Stimulated activated CD4-positive, alpha-beta T cell treated with anti-CD3 and anti-CD28 coated beads, Interleukin-12 subunit alpha, Interleukin-12 subunit beta, amount 100 ng/mL, for 48 hours (primary cell): ENCODE measurements around the gene SPIN2A.
"Not testable (repeated sequence)": the region's sequence is repeated elsewhere in the genome, so short reads cannot be mapped to it uniquely, and the experiment has no call there.

Experiments used
- DNase-seq, 3 donors: peaks; one replicate each; pipeline ENCODE4 v3.0.0-alpha.2; 2020; ENCODE audit warnings: low read depth in 2 of 3, low spot score in 1 of 3

Gene SPIN2A

DNA sequence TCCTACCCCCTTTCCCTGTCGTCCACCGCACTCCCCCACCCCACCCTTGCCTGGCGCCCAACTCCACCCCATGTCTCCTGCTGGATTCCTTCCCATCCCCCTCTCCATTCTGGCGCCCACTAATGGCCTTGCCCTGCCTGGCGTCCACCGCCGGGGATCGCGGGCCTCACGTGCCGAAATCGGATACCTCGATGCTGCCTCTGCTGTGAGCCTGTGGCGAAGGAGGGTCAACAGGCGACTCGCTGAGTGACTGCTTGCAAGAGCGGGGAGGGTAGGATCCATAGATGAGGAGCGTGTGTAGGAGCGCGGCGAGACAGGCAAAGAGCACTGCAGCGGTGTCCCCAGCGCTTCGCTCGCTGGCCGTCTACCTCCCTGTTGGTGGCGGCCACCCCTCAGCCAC, at the start of gene SPIN2A:
Gene SPIN2A (minus strand): TSS at position 325 of the 400 bp plus-strand sequence. CDS start 800 bp downstream, outside the sequence.
- not testable (repeated sequence) for DNase-seq

DNA sequence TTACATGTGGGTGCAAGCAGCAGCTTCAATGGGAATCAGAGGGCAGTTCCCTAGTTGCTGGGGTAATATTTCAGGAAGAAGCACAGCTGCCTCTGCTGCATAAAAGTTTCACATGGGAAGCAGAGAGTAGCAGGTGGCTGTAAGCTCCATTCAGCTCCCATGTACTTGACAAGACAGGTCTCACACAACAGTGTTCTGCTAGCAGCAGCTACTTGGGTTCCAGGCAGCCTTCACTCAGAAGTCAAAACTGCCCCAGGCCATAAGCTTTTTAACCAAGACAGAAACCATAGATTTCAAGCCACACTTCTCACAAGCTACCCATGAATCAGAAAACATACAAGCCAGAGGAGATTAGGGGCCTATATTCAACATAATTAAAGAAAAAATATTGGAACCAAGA, 41.4 kb upstream of the SPIN2A start:
- no peak for DNase-seq

DNA sequence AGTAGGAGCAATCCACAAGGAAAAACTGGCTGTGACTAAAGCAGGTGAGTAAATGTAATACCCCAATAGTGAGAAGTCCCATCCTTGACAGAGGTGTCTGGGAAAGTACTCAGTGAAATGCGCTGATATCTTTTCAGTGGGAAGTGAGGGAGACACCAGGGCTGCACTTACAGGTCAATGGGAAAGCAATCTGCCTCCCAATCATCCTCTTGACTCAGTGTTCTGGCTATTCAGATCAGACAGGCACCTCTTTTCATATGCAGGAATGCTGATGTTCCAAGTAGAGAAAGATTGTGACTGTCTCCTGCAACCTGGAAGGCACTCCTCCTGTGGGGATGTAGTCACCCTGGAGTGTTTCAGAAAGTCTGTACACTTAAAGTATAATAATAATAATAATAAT, 39.9 kb upstream of the SPIN2A start:
- no peak for DNase-seq

DNA sequence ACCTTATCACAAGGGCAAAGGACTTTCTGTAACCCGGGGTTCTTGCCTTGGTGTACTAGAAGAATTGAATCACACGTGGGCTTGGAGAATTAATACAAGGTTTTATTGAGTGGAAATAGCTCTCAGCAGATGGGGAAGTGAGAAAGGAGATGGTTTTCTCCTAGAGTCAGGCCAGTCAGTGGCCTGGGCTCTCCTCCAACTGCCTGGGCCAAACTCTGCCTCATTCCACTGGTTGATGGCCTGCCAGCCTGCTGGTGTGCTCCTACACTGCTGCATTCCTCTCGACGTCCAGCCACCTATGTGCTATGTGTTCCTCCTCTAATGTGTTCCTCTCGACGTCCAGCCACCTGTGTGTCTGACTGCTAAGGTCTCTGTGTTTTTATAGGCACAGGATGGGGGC, 35.3 kb upstream of the SPIN2A start:
- no peak for DNase-seq

DNA sequence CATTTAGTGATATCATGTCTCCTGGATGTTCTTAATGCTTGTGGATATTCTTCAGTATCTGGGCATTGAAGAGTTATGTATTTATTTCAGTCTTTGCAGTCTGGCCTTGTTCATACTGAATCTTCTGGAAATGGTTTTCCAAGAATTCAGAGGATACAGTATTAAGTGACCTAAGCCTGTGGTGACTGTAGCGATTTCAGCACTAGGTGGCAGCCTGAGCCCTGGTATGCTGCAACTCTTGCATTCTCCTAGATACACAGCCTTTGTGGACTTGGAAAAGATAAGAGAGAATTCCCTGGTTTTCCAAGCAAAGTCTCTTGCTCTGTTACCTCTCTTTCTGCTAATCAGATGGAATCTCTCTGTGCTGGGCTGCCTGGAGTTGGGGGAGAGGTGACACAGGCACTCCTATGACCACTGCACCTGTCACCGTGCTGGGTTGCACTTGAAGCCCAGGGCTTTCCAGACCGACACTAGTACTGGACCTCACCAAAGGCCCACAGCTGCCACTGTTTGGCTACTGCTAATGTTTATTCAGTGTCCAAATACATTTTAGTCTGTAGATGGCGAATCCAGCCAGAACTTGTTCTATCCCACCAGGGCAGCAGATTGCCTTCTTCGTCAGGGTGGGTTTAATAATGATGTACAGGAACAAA, 19.3 kb upstream of the SPIN2A start:
- DNase-seq: no peak

DNA sequence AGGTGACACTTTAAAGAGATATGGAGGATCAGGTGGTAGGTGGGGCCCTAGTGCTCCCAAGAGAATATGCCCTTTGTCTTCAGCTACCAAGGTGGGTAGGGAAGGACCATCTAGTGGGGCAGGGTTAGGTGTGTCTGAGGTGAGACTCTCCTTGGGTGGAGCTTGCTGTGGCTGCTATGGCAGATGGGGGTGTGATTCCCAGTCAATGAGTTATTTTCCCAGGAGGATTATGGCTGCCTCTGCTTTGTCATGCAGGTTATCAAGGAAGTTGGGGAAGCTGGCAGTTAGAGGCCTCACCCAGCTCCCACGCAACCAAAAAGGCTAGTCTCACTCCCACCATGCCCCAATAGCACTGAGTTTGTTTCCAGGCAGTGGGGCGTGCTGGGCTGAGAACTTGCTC, 18.0 kb upstream of the SPIN2A start:
- DNase-seq: no peak

DNA sequence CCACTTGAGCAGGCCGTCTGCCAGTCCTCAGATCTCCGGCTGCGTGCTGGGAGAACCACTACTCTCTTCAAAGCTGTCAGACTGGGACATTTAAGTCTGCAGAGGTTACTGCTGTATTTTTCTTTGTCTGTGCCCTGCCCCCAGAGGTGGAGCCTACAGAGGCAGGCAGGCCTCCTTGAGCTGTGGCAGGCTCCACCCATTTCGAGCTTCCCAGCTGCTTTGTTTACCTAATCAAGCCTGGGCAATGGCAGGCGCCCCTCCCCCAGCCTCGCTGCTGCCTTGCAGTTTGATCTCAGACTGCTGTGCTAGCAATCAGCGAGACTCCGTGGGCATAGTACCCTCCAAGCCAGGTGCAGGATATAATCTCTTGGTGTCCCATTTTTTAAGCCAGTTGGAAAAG, 15.0 kb upstream of the SPIN2A start:
- not testable (repeated sequence) for DNase-seq

DNA sequence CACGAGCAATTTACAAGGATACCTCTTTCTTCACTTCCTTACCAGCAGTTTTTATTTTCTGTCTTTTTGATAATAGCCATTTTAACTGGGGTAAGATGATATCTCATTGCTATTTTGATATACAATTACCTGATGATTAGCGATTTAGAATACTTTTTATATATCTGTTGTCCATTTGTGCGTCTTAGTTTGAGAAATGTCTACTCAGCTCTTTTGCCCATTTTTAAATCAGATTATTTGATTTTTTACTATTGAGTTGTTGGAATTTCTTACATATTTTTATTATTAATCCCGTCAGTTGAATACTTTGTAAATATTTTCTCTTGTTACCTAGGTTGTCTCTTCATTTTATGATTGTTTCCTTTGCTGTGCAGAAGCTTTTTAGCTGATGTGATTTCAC, 1.5 kb upstream of the SPIN2A start:
- DNase-seq: no peak

DNA sequence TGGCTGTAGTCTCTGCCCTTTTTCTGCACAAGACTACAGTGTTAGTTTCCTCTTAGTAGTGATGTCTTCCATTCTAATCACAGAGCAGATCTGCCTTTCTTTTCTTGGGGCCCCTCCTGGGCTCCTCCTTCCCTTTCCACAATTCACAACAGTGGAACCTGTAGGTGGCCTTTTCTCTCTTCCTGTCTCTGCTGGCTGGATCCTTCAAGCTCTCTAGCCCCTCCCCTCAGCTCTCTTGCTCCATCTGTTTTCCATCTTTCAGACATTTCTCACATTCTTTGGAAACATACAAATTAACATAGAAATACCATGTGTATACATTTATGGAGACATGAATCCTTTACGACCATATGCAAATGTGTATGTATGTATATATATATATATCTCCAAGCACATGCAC, 304 bp upstream of the SPIN2A start:
- DNase-seq: no peak

DNA sequence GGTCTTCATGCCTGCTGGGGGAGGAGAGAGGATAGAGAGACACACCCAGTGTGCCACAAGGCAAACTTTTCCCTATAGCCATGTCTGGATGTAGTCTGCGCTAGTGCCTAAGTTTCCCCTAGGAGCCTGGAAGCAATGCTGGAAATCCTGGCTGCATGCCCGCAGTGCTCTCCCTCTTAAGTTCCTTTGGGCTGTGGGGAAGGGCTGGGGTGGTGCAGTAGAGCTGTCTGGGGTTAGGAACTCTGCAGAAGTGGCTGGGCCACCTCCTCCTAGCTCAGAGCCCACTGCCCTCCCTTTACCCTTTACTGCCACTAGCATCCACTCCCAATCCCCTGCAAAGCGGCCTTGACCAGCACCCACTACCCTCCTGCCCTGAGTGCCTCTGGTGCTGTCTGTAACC, 608 bp downstream of the SPIN2A start:
- DNase-seq: not testable (repeated sequence)

DNA sequence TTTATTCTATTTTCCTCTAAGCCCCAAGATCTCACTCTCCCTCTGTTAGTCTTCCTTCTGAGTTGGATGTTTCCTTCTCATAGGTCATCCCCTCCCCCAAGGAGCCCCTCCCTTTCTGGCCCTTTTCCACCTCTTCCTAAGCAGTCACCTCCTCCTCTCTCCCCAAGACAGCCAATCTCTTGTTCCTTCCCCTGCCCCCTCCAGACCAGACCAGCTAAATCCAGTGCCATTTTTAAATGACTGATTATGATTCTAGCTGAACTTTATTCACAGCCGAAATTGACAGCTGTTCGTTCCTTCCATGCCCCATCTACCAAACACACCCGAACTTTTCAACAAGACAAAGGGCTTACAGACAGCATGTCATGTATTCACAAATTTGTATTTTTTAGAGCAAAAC, 1.9 kb downstream of the SPIN2A start:
- DNase-seq: no peak

DNA sequence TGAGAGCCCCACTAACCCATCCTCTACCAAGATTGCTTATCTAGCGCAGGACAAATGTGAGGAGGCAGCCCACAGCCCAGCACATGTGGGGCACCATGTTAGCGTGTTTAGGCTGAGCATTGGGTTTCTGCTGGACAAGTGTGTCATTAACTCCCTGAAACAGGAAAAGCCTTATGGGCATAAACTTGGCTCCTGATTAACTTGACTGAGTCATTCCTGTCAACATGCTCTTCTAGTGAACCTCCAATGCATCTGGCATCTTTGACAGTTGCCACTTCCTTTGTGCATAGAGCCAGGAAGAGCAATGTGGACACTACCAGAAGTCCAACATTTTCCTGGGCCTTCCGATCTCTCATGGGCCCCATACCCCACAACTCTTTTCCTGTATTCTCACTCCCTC, 2.5 kb downstream of the SPIN2A start:
- no peak for DNase-seq

DNA sequence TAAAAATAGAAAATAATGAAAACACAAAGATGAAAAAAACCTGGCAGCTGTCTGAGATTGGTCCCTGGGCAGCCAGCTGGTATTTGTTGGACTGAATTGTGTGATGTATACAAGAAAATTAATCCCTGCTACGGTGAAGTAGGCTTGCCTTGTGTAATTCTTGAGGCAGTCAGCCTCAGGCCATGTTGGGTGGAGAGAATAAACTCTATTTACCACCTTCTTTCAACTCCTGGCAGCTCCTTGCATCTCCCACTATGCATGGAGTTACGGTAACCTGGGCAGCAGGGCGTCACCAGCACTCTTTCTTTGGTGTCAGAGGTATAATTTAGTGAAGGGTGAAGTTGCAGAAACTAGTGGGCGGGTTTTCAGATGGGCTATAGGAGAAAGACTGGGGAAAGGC, 3.5 kb downstream of the SPIN2A start:
- DNase-seq: no peak

DNA sequence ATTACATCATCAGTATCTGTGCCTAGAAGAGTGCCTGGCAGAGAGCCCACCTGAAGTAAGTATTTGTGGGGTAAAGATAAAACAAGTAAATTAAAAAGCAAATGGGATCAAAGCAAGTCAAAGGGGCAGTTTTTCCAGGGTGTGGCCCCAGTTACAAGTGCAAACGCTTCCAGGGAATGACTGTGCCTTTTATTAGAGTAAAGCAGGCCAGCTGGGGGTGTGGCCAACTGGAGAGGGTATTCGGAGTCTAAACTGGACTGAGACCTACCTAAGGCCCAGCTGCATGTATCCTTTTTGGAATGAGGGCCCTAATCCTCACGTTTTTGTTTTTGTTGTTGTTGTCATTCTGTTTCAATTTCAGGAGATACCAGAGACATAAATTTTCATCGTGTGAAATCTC, 3.9 kb downstream of the SPIN2A start:
- not testable (repeated sequence) for DNase-seq

DNA sequence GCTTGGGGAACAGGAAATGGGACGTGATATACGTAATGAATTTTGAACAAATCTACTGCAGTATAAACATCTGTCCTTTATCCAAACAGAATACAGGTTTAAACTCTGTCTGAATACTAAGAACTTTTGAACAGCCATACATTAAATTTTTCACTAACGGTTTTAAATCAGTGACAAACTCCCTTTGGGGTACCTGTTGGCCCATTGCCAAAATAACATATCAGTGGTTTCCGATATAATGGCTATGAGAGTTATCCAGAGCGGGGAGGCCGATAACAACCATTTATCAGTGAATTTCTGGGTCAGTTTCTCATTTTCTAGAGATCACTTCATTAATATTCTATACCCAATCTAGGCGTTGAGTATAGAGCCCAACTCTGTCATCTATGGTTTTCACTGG, 5.2 kb downstream of the SPIN2A start:
- DNase-seq: no peak

DNA sequence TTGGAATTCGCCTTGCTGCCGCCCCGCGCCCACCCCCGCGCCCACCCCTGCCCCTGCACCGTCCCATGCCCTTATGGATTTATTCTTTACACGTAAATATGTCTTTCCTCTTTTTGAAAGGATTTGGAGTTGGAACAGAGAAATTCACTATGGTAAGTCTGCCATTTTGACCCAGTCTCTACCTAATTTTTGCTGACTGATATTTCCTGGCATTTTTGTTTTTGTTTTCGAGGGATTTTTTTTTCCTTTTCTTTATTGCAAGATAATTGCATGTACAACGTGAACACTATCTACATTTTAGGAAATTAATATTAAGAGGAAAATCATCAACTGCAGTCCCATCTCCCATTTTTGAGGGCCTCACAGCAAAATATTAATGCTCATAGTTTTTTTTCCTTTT, 15.4 kb downstream of the SPIN2A start:
- DNase-seq: no peak

DNA sequence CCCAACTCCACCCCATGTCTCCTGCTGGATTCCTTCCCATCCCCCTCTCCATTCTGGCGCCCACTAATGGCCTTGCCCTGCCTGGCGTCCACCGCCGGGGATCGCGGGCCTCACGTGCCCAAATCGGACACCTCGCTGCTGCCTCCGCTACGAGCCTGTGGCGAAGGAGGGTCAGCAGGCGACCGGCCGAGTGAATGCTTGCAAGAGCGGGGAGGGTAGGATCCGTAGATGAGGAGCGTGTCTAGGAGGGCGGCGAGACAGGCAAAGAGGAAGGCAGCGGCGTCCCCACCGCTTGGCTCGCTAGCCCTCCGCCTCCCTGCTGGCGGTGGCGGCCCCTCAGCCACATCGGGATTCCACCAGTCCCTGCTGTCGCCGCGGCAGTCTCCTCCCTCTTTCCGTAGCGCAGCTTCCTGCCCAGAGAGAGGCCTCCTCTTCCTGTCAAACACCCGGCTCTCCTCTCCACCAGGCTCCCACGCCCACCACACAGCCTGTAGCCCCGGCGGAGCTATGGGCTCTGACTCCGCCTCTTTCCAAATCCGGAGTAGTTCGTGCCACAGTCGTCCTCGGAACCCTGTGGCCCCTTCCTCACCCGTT, 15.9 kb downstream of the SPIN2A start, which contains the start of gene SPIN2B:
Gene SPIN2B (minus strand): TSS at position 387 of the 594 bp plus-strand sequence.
- DNase-seq: peak; percentile 51 to 76 (median 72)

DNA sequence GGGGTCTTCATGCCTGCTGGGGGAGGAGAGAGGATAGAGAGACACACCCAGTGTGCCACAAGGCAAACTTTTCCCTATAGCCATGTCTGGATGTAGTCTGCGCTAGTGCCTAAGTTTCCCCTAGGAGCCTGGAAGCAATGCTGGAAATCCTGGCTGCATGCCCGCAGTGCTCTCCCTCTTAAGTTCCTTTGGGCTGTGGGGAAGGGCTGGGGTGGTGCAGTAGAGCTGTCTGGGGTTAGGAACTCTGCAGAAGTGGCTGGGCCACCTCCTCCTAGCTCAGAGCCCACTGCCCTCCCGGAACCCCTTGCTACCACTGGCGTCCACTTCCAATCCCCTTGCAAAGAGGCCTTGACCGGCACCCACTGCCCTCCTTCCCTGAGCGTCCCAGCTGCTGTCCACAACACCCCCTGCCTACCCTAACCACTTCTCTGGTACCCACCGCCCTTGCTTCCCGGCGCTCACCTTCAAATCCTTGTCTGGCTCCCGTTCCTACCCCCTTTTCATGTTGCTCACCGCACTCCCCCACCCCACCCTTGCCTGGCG, 16.5 kb downstream of the SPIN2A start:
- DNase-seq: not testable (repeated sequence)

DNA sequence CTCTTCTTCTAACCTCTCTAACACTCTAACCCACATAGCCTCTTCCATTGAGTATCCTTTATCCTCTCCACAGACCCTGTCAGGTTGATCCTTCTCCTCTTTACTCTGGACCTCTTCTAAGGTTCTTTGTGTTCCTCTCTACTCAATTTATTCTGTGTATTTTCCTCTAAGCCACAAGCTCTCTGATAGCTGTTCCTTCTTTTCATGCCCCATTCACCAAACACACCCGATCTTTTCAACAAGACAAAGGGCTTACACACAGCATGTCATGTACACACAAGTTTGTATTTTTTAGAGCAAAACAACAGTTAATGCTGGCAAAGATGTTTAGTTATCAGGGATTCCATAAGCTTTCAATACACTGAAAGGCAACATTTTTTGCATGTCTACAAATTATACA, 17.8 kb downstream of the SPIN2A start:
- DNase-seq: no peak

DNA sequence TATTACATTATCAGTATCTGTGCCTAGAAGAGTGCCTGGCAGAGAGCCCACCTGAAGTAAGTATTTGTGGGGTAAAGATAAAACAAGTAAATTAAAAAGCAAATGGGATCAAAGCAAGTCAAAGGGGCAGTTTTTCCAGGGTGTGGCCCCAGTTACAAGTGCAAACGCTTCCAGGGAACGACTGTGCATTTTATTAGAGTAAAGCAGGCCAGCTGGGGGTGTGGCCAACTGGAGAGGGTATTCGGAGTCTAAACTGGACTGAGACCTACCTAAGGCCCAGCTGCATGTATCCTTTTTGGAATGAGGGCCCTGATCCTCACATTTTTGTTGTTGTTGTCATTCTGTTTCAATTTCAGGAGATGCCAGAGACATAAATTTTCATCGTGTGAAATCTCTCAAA, 19.6 kb downstream of the SPIN2A start:
- DNase-seq: not testable (repeated sequence)

DNA sequence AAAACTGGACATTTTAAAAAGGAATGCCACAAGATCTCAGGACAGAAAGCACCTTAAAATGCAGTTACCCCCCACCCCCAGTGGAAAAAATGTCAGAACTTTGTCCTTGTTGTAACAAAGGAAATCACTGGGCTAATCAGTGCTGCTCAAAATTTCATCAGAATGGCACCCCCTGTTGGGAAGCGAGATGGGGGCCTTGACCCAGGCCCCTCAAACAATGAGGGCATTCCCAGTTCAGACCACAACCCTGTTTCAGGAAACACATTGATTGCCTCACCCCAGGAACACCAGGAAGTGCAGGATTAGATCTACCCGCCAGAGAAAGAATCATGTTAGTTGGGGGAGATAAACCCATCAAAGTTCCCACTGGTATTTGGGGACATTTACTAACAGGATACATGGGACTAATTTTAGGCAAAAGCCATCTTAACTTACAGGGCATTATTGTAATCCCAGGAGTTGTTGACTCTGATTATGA, 32.2 kb downstream of the SPIN2A start:
- DNase-seq: no peak

DNA sequence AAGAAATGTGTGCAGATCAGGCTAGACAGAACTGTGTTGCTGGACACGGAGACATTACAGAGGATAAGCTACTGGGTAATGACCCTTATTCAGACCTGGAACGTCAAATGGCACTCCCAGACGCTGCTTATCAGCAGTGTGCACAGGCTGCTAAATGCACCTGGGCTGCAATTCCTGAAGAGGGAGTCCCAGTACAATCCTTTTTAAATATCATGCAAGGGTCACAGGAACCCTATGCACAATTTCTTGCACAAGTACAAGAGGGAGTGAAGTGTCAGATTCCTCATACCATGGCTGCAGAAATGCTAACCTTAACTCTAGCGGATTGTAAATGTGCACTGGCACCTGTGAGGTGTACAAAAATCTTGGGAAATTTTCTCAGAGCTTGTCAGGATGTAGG, 32.8 kb downstream of the SPIN2A start:
- no peak for DNase-seq

DNA sequence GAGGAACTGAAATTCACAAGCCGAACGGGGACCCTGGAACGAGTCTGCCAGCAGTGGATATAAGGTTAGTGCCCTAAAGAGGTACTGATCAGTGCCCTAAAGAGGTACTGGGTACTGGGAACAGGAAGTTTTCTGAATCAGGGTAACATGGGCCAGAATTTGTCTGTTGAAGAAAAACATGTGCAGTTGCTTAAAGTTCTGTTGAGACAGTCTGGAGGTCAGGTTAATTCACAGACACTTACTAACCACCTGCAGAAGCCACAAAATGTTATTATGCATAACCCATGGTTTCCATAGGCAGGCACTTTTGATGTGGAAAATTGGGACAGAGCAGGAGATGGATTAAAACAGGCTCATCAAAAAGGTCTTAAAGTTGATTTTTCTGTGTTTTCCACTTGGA, 33.7 kb downstream of the SPIN2A start:
- DNase-seq: no peak
